Mucosa of descending colon (tissue), 3 donors: ENCODE data around the gene CCR7. TPM values are rescaled to one million over a fixed set of nuclear protein-coding genes. Genes with fewer than 3 reads are reported as not detected.

ENCODE experiments used
- ATAC-seq: fragments of 200-7000 bp; cut with Tn5 transposase; one replicate; pipeline ENCODE4 v1.9.1; 2020; ENCODE audit warnings: mild to moderate bottlenecking, moderate library complexity
- DNase-seq, 3 donors: peaks; one replicate each; pipeline ENCODE4 v3.0.0-alpha.2; 2020
- H3K36me3 ChIP-seq: fragments of 200-600 bp; one replicate; pipeline ENCODE4 v1.8.0; 2021; ENCODE audit warnings: low read depth, mild to moderate bottlenecking
- H3K4me1 ChIP-seq: fragments of 200-600 bp; one replicate; pipeline ENCODE4 v1.8.0; 2021; ENCODE audit warnings: low read depth, mild to moderate bottlenecking
- H3K4me3 ChIP-seq: fragments of 200-600 bp; one replicate; pipeline ENCODE4 v1.8.0; 2021; ENCODE audit warnings: mild to moderate bottlenecking
- H3K9me3 ChIP-seq: fragments of 200-600 bp; one replicate; pipeline ENCODE4 v1.8.0; 2021; ENCODE audit warnings: mild to moderate bottlenecking
- intact Hi-C, 2 donors: fragments of 100-400 bp; cut with DNase I in 1 of 2; cut with micrococcal nuclease in 1 of 2; formaldehyde crosslinking; loops; one replicate each; pipeline versions ENCODE4 v1.11.0 to v1.11.1; 2022; cut with DNase I, micrococcal nuclease
- total RNA-seq, 3 donors: library from RNA; stranded (reverse); fragmentation: NEBNext Ultra II Directional in 2 of 3; extraction: Animal tissue kit (Norgen Biotek cat#: 25700) in 2 of 3; gene quantifications; one replicate each; pipeline versions ENCODE4 v1.2.1 to v1.2.4, GENCODE V29; 2021 to 2023
- TF ChIP-seq, protein P1 (sequence below): fragments of 200-600 bp; IDR thresholded peaks from one replicate; pipeline ENCODE4 v1.8.0; 2022; ENCODE audit warnings: antibody characterized with exemption, mild to moderate bottlenecking
- donor health status: DM: no; HTN: no; CAD: no; lungs with moderate emphysema.
- donor health status: DM: no; HTN: no; CAD: no.
- donor health status: DM: no; HTN: yes; CAD: no.

The CCR7 gene
- total RNA-seq, 3 donors from 2014 or later, result 0.44 to 3.2 (median 0.87) TPM

DNA sequence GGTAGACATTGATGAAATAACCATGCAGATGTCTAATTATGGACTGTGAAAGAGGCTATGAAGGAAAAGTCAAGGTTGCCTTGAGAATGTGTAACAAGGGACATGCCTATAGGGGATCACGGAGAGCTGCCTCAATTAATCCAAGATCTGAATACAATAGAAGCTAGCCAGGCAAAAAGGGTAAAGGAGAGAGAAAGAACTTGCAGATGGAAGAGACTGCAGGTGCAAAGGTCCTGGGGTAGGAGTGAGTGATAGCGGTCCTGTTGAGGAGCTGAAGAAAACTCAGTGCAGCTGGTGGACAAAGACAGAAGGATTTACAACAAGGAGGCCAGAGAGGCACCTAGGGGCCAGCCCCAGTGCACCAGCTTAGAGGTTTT lies 48.0 kb downstream of the CCR7 start:
- H3K4me3 ChIP-seq, result no peak overlapping the region

DNA sequence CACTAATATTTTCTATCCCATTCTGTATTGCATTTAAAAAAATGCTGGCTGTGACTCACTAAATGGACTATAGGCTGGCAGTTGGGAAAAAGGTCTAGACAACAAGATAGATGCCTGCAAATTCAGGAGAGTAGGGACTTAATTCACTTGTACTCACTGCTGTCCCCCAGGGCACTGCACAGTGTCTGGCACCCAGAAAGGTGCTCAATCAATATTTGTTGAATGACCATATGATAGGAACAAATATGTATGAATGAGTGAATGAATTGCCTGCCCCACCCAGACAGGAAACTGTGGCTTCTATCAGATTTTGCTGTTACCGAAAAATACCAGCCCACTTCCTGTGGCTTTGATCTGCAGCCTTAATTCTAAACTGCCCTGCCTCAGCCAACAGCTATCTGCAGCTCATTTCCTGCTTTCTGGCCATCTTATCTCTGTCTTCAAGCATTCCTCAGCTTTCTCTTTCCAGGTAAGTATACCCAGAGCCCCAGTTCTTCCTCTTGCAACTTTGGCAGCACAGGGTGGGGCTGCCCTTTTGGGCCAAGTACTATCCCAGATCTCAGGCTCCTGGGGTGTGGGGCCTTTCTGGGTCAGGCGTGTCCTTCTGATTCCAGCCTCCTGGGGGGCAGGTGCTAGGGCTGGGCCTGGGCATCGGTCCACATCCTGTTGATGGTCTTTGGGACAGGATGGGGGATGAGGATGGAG lies 48.5 kb downstream of the CCR7 start:
- H3K36me3 ChIP-seq, result no peaks in the 10 kb centered on the region
- H3K4me3 ChIP-seq, result no peak overlapping the region
- DNase-seq, result peak in 2 of 3 donors; percentile 63 to 74
- intact Hi-C loops, result no loop called here
- H3K4me1 ChIP-seq, result peaks cover 23% of the 10 kb centered on the region
- H3K9me3 ChIP-seq, result no peaks in the 10 kb centered on the region
- peak; percentile 72 for ATAC-seq
- TF ChIP-seq, protein P1, sequence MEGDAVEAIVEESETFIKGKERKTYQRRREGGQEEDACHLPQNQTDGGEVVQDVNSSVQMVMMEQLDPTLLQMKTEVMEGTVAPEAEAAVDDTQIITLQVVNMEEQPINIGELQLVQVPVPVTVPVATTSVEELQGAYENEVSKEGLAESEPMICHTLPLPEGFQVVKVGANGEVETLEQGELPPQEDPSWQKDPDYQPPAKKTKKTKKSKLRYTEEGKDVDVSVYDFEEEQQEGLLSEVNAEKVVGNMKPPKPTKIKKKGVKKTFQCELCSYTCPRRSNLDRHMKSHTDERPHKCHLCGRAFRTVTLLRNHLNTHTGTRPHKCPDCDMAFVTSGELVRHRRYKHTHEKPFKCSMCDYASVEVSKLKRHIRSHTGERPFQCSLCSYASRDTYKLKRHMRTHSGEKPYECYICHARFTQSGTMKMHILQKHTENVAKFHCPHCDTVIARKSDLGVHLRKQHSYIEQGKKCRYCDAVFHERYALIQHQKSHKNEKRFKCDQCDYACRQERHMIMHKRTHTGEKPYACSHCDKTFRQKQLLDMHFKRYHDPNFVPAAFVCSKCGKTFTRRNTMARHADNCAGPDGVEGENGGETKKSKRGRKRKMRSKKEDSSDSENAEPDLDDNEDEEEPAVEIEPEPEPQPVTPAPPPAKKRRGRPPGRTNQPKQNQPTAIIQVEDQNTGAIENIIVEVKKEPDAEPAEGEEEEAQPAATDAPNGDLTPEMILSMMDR, result no peak

More for the DNA sequence above, 48.0 kb downstream of the CCR7 start:
- no peak for ATAC-seq
- H3K36me3 ChIP-seq, result no peaks in the 10 kb centered on the region
- peaks cover 23% of the 10 kb centered on the region for H3K4me1 ChIP-seq
- no peaks in the 10 kb centered on the region for H3K9me3 ChIP-seq
- no peak for DNase-seq
- TF ChIP-seq, protein P1, result no peak
- intact Hi-C loops, result no loop called here

DNA sequence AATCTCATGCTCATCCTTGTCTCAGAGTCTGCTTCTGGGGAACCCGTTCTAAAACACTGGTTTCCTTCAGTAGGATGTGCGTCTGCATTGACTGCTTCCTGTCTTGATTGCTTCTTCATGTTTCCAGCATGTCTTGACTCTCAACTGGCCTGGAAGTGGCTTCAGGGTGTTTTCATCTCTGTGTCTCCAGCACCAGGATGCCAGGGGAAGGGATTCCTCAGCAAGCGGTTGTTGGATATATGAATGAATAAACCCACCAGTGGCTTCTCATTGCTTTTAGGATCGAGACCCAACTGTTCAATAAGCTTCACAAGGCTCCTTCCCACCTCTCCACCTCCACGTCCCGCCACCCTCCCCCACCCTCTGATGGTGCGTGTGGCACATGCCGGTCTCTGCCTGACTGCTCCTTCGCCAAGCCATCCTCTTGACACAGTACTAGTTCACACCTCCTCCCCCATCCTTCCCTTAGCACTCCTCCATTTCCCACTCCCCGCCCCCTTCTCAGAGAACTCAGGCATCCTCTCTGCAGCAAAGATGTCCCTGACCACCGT lies 49.7 kb downstream of the CCR7 start:
- TF ChIP-seq, protein P1, result no peak
- Histone ChIP-seq H3K36me3 (no peaks in the 10 kb centered on the region), H3K9me3 (no peaks in the 10 kb centered on the region), H3K4me1 (peaks cover 23% of the 10 kb centered on the region), H3K4me3 (no peak overlapping the region)
- no peak for DNase-seq
- no peak for ATAC-seq
- intact Hi-C loops, result no loop called here

DNA sequence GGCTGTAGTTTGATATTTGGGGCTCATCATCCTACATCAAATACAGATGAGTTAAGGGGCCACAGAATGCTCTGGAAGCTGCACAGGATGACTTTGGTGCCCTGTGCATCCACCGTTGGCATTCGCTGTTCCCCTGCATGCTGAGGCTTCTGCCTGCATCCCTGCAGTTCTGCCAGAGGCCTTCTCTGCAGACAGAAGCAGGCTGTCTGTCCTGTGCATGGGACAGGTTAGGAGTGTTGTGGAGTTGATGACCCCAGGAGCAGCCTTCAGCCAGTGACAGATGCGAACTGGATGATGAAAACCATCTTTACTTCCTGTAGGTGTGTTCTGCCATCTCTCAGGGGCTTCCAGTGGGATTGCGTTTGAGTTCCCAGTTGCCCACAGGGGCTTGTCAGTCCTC lies 50.3 kb downstream of the CCR7 start:
- ATAC-seq (no peak), DNase-seq (no peak)
- no peaks in the 10 kb centered on the region for H3K9me3 ChIP-seq
- TF ChIP-seq, protein P1, result no peak
- no peak overlapping the region for H3K4me3 ChIP-seq
- no peaks in the 10 kb centered on the region for H3K36me3 ChIP-seq
- intact Hi-C loops, result no loop called here
- H3K4me1 ChIP-seq, result peaks cover 23% of the 10 kb centered on the region

DNA sequence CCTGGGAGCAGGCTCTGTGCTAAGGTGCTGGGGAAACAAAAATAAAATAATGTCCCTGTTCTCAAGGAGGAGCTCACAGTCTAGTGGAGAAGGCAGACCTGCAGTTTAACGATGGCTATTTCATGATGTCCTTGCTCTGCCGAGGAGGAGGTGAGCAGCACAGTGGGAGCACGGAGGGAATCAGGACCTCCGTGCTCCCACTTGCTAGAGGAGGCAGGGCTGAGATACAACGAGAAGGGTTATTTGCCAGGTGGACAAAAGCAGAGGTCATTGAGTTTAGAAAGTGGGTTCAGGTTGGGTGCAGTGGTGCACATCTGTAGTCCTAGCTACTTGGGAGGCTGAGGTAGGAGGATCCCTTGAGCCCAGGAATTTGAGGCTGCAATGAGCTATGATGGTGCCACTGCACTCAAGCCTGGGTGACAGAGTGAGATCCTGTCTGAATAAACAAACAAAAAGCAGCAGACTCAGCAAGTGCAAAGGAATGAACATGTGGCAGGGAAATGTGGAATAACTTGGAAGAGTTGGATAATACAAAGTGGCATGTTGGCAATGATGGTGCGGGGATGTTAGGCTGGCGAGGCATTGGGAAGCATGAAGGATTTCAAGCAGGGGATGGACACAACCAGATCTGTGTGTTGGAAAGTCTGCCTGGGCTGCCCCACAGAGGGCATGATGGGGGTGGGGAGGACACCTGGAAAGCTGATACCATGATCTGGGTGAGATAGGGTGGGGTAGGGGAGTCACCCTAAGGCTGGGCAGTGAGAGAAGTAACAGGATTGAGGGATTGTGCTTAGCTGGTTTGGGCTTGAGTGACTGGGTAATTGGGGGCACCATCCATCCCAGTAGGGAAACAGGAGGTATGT lies 51.0 kb downstream of the CCR7 start:
- H3K4me1 ChIP-seq, result peaks cover 23% of the 10 kb centered on the region
- no peaks in the 10 kb centered on the region for H3K36me3 ChIP-seq
- intact Hi-C loops, result no loop called here
- DNase-seq (no peak), ATAC-seq (no peak)
- H3K9me3 ChIP-seq, result no peaks in the 10 kb centered on the region
- no peak overlapping the region for H3K4me3 ChIP-seq
- TF ChIP-seq, protein P1, result no peak
